Measurements from ENCODE around the gene LAMA1. TPM values are rescaled to one million over a fixed set of nuclear protein-coding genes. Genes with fewer than 3 reads are reported as not detected.

The LAMA1 gene
- total and polyA plus RNA-seq, 2 of the 8 experiments (the other 6 are each of a cell fraction or from before 2014, with no cell fraction given) = 30.4 to 48.7 TPM

DNA sequence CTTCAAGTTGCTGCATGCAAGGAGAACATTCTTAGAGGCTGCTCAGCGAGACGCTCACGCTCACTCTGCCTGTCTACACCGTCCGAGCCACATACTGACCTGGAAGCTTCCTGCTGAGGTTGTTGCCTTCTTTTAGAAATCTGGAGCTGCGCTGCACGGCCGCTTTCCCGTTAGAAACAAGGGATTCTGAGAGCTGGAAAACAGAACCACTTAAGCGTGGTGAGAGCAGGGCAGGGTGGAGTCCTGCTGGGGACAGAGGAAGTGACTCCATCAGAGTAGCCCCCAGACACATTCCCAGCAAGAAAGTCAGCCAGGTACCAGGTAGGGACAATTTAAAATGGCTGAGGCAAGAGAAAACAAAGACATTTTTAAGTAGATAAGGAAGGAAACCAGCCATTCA lies 135.2 kb downstream of the LAMA1 start:
- H4K5ac ChIP-seq (ENCODE audit: insufficient read length, low read depth, low read length) = no peak overlapping the region
- H2AK5ac ChIP-seq (ENCODE audit: low read depth, low read length) = no peak overlapping the region
- no peaks in the 10 kb centered on the region for H3K27me3 ChIP-seq (replicated peaks in 1 of 4; ENCODE audit: control insufficient read depth in 3 of 4, extremely low read depth in 1 of 4, insufficient read depth in 3 of 4, low read length in 3 of 4)
- H3K18ac ChIP-seq (ENCODE audit: extremely low read depth, low read length) = no peak overlapping the region
- H3K79me2 ChIP-seq (ENCODE audit: control insufficient read depth in 1 of 2, insufficient read depth in 2 of 2, low read length in 2 of 2) = no peaks in the 10 kb centered on the region
- H3K27ac ChIP-seq (ENCODE audit: low read depth, low read length) = no peak overlapping the region
- H3K4me2 ChIP-seq (ENCODE audit: insufficient read depth in 1 of 2, low read depth in 2 of 2, low read length in 2 of 2) = no peak overlapping the region
- no peak overlapping the region for H4K91ac ChIP-seq (replicated peaks; ENCODE audit: insufficient read length, low read length)
- no peak overlapping the region for H3K56ac ChIP-seq (replicated peaks; ENCODE audit: insufficient read length, low read depth, low read length)
- H3K4me1 ChIP-seq (replicated peaks in 1 of 4; ENCODE audit: control insufficient read depth in 3 of 4, insufficient read depth in 4 of 4, low read length in 3 of 4) = no peaks in the 10 kb centered on the region
- H4K20me1 ChIP-seq (replicated peaks in 1 of 2; ENCODE audit: control insufficient read depth in 1 of 2, insufficient read depth in 2 of 2, low read length in 2 of 2) = no peaks in the 10 kb centered on the region
- H3K4ac ChIP-seq (replicated peaks; ENCODE audit: insufficient read length, low read depth, low read length) = no peak overlapping the region
- no peak overlapping the region for H2BK20ac ChIP-seq (ENCODE audit: low read length)
- no peak overlapping the region for H2BK120ac ChIP-seq (replicated peaks; ENCODE audit: low read depth, low read length)
- H2BK5ac ChIP-seq (ENCODE audit: low read depth, low read length) = no peak overlapping the region
- H3K36me3 ChIP-seq (ENCODE audit: control insufficient read depth in 2 of 4, insufficient read depth in 4 of 4, low read length in 3 of 4) = peaks cover 0 to 36% (median 15%) of the 10 kb centered on the region in 4 experiments
- FAIRE-seq (no peak), DNase-seq (ENCODE audit: low read depth in 1 of 2, low spot score in 2 of 2) (no peak)
- H2BK12ac ChIP-seq (ENCODE audit: low read depth, low read length) = no peak overlapping the region
- no peaks in the 10 kb centered on the region for H3K79me1 ChIP-seq (ENCODE audit: low read depth, low read length)
- H2AFZ ChIP-seq (ENCODE audit: low read length) = no peak overlapping the region
- ChIA-PET POLR2A (ENCODE audit: partially characterized antibody) (interaction anchor here (0.7 kb wide), 1 partner anchor 246 kb away, joined by 3 read pairs; no protein-coding TSS in a partner anchor), CTCF (ENCODE audit: partially characterized antibody) (interaction anchor here (1.2 kb wide), 1 partner anchor 62 kb away, joined by 3 read pairs; no protein-coding TSS in a partner anchor)
- no peak overlapping the region for H3K23ac ChIP-seq (ENCODE audit: insufficient read length)
- WGBS, 2 experiments (ENCODE audit: extremely low coverage in 1 of 2, insufficient coverage in 1 of 2, insufficient read length in 1 of 2, insufficient replicate concordance in 2 of 2, low coverage in 1 of 2, low lambda C conversion rate in 2 of 2, missing lambda C conversion rate in 1 of 2) = 79% methylated on average over 10 of the region's 10 CpGs; no CpG with 5 or more reads in 1 of the 2 experiments
- no peak overlapping the region for H4K8ac ChIP-seq (ENCODE audit: extremely low read depth, insufficient read depth, low read length)
- H3K4me3 ChIP-seq (ENCODE audit: extremely low read depth in 1 of 4, insufficient read depth in 2 of 4, low read depth in 3 of 4, low read length in 4 of 4) = no peak overlapping the region
- no peak overlapping the region for H3K9ac ChIP-seq (replicated peaks in 1 of 4; ENCODE audit: extremely low read depth in 1 of 4, low read depth in 3 of 4, low read length in 3 of 4)
- no peaks in the 10 kb centered on the region for H3K9me3 ChIP-seq (ENCODE audit: insufficient read depth in 2 of 2, low read depth in 1 of 2, low read length in 1 of 2)
- H3K14ac ChIP-seq (ENCODE audit: insufficient read length) = no peak overlapping the region
- no peak overlapping the region for H2BK15ac ChIP-seq (ENCODE audit: low read length)
- no peaks in the 10 kb centered on the region for H3K23me2 ChIP-seq (ENCODE audit: low read depth, low read length)
- TF ChIP-seq SIN3A (conservative IDR thresholded peaks at IDR 0.05 in 1 of 2, IDR thresholded peaks at IDR 0.05 in 1 of 2; ENCODE audit: low read depth in 1 of 2, low read length in 2 of 2) = no peak
- no peak for TF ChIP-seq PHF8 (conservative IDR thresholded peaks at IDR 0.05; ENCODE audit: low read depth, low read length)
- TF ChIP-seq, protein P1, sequence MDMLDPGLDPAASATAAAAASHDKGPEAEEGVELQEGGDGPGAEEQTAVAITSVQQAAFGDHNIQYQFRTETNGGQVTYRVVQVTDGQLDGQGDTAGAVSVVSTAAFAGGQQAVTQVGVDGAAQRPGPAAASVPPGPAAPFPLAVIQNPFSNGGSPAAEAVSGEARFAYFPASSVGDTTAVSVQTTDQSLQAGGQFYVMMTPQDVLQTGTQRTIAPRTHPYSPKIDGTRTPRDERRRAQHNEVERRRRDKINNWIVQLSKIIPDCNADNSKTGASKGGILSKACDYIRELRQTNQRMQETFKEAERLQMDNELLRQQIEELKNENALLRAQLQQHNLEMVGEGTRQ (IDR thresholded peaks at IDR 0.05; ENCODE audit: low read length) = no peak
- no peak for TF ChIP-seq POLR2A (IDR thresholded peaks at IDR 0.05; ENCODE audit: control extremely low read depth in 1 of 2, low read depth in 2 of 2, low read length in 2 of 2)
- no peak for TF ChIP-seq CTBP2 (IDR thresholded peaks at IDR 0.05; ENCODE audit: borderline replicate concordance, insufficient read depth, insufficient read length, low read length)
- no peak for TF ChIP-seq FOSL1 (IDR thresholded peaks at IDR 0.05; ENCODE audit: insufficient read depth, low read depth, low read length)
- no peak for TF ChIP-seq BACH1 (IDR thresholded peaks at IDR 0.05; ENCODE audit: low read length)
- no peak for TF ChIP-seq BCL11A (IDR thresholded peaks at IDR 0.05; ENCODE audit: low read depth in 2 of 2, low read length in 2 of 2)
- no peak for TF ChIP-seq BRCA1 (IDR thresholded peaks at IDR 0.05; ENCODE audit: low read depth, low read length)
- TF ChIP-seq, protein P2, sequence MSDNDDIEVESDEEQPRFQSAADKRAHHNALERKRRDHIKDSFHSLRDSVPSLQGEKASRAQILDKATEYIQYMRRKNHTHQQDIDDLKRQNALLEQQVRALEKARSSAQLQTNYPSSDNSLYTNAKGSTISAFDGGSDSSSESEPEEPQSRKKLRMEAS (IDR thresholded peaks at IDR 0.05) = no peak
- no peak for TF ChIP-seq ZNF274 (IDR thresholded peaks at IDR 0.05; ENCODE audit: borderline replicate concordance, extremely low read depth, low read length)
- TF ChIP-seq SP2 (IDR thresholded peaks at IDR 0.05; ENCODE audit: low read length) = no peak
- TF ChIP-seq HDAC2 (IDR thresholded peaks at IDR 0.05; ENCODE audit: borderline replicate concordance in 1 of 2, low read depth in 2 of 2, low read length in 2 of 2) = no peak

Measured in H1 (cell line).